HG03097 (cell line): Measurements from ENCODE around the gene MRO.
"Not testable (repeated sequence)": the region's sequence is repeated elsewhere in the genome, so short reads cannot be mapped to it uniquely, and the experiment has no call there.

Experiments used
- ATAC-seq: cut with Tn5 transposase; IDR thresholded peaks from one replicate; pipeline ENCODE4 v1.9.1; 2021; ENCODE audit not compliant: unreplicated experiment, low FRiP score

Gene MRO

DNA sequence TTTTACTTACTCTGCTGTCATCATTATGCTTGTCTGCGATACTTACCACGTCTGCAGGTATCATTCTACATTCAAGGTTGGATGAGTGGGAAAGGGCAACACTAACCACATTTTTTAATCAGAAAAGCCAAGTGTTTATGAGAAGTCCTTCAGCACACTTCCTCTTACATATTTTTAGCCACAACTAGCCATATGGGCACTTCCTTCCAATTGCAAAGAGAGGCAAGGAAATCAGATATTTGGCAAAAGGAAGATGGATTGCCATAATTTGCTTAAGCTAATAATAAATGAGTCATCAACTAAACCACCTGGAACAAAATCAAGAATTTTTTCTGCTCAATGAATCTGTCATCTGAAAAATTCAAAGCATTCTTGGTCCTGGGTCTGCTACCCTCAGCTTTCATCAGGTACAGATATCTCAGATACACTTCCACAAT, 16.7 kb upstream of the MRO start:
- no peak for ATAC-seq

DNA sequence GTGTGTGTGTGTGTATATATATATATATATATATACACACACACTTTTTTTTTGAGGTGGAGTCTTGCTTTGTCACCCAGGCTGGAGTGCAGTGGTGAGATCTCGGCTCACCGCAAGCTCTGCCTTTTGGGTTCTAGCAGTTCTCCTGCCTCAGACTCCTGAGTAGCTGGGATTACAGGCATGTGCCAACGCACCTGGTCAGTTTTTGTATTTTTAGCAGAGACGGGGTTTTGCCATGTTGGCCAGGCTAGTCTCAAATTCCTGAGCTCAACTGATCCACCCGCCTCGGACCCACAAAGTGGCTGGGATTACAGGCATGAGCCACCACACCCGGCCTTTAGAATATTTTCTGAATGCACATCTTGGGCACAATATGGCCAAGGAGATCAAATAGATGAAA, 13.7 kb upstream of the MRO start:
- not testable (repeated sequence) for ATAC-seq

DNA sequence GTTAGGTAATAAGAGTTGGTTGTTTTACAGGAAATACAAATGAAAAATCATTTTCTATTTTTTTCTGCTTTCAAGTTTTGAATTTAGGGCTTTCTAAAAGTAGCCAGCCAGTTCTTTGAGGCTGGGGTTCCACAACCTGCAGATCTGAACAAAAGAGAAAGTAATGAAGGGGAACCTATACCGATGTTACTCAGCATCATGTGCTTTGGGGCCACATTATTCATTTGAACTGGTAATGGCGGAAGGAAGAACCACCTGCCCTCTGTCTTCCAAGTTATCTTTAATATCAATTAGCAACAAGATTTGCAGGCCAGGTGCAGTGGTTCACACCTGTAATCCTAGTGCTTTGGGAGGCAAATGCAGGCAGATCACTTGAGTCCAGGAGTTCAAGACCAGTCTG, 12.9 kb upstream of the MRO start:
- ATAC-seq: no peak

DNA sequence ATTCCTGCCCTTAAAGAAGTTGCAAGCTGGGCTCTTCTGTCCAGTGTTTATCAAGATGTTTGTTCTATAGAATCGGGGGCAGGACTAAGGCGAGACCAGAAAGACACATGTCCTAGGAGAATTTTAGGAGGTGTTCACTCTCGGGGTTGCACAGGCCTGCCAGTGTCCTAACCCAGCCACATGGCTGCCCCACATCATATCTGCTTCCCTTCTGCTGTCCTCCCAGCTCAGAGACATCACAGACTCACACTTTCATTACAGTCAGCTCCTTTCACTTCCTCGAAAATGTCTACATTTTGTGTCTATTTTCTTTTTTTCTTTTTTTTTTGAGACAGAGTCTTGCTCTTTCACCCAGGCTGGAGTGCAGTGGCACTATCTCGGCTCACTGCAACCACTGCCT, 10.7 kb upstream of the MRO start:
- ATAC-seq: no peak

DNA sequence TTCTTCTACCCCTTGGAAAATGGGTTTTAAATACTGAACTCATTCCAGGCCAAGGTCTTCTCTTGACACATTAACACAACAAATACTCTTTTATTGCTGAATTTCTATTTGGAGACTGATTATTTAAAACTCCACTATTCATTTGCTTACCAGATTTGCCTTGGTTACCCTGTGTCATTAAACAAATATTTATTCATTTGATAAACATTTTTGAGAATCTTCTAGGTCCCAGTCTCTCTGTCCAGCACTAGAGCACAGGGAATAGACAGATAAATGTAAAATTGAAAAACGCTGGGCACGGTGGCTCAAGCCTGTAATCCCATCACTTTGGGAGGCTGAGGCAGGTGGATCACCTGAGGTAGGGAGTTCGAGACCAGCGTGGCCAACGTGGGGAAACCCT, 9.8 kb upstream of the MRO start:
- ATAC-seq: no peak

DNA sequence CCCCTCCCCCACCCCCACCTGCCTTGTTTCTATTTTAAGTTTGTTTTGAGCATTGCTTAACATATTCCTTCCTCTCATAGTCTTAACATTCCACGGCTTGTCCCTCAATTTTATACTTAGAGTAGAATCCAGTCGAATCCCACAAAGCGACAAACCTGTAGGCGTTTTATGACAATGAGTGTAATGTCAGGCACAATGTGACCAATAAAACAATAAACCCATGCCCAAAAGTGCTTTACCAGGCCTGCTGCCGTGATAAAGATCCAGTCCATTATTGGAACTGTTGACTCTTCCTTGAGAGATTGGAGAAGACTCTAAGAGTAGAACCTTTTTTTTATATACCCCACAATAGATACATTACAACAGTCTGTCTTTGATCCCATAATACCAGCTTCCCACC, 6.2 kb upstream of the MRO start:
- no peak for ATAC-seq

DNA sequence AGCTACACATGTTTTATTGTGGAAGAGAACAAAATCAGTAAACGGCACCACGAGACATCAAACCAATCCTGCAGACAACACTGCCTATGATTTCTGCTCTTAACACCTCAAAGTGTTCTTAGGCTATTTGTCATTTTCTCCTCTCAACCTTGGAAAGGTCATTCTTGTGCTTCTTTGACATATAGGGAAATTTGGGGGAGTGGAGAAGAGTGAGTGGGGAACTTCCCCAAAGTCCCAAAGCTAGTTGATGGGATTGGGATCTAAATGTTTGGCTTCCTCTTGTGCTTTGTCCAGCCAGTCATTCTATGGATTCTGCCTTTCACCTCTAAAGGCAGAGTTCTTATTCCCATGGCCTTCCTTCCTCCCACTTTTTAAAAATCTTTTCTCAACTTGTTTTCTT, 5.8 kb upstream of the MRO start:
- ATAC-seq: no peak

DNA sequence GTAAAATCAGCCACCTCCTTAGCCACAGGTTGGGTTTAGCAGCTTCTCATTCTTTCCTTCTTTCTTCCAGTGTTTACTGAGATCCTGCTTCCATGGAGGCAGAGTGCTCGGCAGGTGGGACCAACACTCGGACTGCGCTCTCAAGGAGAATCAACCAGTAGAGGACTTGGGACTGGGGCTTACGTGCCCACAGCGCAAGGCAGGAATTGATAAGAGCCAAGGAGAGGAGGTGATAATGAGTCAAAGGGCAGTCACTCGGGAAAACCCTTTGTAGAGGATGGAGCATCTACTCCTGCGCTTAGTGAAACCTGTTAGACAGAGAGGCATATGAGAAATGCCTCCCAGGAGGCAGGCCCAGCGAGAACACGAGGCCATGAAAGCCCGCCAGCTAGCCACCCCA, 2.9 kb upstream of the MRO start:
- no peak for ATAC-seq

DNA sequence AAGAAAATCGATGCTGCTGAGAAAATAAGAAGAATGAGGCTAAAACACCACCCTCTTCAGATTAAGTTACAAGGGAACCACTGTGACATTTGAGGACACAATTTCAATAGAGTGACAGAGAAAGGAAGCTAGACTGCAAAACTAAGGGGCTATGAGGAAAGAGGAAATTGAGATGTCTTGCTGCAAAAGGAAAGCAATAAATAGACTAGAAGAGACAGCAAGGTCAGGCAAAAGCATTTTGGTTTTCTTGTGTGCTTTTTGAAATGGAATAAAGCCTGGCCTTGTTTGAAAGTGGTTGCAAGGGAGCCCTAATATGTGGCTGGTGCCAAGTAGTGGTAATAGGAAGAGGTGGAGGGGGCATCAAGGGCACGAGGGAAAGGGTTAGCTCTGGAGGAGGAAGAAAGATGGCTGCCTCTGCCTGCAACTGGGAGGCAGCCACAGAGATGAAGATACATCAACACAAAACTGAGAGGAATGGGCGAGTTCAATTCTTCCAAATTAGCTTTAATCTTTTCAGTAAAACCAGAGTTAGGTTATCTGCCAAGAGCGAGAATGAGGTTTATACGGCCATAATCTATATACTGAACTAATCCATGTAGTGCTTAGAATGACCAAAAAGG, 1.2 kb upstream of the MRO start:
- no peak for ATAC-seq

DNA sequence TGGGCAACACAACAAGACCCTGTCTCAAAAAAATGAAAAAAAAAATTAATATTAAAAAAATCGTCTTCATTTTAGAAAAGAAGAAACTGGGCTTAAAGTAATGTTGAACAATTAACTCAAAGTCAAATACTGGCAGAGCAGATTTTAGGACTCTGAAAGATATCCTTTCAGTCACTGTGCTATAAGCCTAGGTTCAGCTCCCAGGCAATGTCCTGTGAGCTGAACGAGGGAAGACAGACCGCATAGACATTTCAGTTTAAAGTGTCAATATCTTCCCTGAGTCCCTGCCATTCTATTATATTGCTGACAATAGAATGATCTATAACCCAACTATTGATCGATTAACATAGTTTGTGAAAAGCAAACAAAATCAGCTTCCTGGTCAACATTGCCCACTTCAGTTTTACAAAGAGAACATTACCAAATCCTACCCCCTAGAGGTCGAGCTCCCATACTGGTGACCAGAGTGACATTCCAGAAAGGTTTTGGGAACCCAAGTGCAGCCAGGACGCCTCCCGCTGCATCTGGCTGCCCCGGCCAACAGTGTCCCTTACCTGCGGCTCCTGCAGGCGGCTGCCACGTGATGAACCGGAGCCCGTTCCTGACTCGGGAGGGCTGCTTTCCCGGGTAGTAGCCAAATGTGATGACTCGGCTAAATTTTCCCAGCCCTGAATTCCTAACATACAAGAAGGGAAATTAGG, 639 bp downstream of the MRO start:
- ATAC-seq: no peak

DNA sequence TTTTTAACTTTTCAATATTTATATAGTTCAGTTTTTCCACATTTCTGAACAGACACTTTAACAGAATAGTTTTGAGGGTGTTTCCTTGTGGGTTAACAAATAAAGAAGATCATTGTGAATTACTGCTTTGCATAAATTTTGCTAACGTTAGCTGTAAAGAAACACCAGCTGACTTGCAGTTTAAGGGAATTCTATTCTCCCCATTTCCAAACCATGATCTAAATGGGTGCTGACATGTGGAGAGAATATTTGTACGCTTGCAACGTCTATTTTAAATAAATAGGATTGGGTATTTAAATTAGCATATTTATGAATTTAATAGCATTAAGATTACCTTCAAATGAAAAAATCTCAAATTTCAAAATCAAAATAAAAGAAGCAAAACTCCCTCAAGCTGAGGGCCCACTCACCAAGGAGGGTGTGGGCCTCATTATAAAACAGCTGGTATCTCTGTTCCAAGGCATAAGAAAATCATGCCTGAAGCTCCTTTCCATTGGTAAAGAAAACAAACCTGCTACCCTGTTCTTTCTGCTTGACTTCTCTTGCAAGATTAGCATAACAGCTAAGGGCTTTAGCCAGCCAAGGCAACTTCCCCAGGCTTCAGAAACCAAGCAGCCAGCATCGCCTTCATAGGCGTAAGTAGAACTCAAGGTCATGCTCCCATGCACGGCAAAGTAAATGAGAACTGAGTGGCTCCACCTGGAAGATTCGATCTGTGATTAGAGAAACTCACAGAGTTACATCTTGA, 3.2 kb downstream of the MRO start:
- no peak for ATAC-seq

DNA sequence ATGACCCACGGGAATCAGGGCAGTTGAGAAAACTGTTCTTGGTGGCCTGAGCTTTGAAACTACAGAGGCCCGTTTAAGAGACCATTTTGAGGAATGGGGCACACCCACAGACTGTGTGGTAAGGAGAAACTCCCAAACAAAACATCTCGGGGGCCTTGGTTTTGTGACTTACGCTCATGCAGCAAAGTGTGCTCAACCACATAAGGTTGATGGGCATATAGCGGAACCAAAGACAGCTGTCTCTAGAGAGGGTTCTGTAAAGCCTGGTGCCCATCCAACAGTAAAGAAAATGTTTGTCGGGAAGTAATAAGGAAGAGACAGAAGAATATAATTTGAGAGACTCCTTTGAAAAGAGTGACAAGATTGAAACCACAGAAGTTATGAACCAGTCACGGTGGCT, 5.4 kb downstream of the MRO start:
- no peak for ATAC-seq

DNA sequence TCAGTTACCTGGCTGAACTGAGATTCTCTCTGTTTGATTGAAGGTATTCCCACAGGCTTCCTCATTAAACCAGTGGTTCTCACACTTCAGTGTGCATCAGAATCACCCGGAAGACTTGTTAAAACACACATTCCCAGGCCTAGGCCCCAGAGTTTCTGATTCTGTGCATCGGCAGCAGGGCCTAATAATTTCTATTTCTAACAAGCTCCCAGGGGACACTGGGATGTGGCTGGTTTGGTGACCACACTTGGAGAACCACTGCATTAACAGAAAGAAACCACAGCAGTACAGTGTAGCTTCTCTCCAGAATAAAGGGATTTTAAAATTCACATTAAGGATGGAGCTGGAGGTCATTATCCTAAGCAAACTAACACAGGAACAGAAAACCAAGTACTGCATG, 6.5 kb downstream of the MRO start:
- no peak for ATAC-seq

DNA sequence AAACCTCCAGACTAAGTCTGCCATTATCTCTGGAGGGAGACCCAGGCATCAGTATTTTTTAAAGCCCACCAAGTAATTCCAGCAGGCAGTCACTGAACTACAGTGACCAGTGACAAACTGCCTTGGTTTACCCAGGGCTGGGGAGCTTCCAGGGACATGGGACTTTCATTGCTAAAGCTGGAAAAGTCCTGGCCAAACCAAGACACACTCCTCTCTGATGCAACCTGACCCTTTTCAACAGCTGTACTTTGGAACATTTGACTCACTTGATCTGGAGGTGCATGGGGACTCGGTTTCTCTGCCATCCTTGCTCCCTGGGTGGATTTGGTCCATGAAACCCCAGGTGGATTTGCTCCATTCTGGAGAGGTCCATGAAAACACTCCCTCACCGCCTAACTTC, 7.0 kb downstream of the MRO start:
- no peak for ATAC-seq

DNA sequence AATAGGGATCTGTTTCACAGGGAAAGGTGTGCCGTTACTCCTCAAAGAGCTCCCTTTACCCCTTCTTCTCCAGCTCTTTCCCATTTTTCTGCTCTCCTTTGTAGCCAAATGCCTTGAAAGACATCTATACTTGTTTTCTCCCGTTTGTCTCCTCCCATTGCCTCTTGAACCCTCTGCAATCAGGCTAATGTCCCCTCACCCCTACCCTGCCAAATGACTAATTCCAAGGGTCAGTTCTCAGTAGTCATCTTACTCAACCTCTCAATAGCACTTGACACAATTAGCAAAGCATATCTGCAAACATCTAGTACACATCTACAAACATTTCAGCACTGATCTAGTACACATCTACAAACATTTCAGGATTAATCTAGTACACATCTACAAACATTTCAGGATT, 12.6 kb downstream of the MRO start:
- no peak for ATAC-seq

DNA sequence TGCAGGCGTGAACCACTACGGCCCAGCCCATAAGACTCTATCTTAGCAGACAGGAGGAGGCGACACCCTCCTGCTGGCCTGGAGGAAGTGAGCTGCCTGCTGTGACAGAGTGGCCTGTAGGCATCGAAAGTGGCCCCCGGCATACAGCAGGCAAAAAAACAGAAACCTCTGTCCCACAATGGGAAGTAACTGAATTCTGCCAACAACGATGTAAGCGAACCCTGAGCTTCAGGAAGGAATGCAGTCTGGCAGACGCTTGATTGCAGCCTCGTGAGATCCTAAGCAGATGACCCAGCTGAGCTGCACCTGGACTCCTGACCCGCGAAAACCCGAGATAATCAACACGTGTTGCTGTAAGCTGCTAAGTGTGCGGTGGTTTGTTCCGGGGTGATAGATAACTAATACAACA, 13.6 kb downstream of the MRO start:
- ATAC-seq: no peak

DNA sequence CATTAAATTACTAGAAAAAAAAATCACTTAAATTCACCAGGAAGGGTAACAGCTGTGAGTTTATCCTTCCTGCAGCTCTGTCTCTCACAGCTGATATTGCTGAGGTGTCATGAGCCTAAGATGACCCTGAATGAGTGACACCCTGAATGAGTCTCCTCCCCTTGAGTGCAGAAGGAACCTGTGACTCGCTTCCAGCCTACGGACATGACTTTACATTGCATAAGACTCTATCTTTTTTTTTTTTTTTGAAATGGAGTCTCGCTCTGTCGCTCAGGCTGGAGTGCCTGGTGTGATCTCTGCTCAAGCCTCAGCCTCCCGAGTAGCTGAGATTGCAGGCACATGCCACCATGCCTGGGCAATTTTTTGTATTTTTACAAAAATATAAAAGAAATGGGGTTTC, 14.1 kb downstream of the MRO start:
- no peak for ATAC-seq

DNA sequence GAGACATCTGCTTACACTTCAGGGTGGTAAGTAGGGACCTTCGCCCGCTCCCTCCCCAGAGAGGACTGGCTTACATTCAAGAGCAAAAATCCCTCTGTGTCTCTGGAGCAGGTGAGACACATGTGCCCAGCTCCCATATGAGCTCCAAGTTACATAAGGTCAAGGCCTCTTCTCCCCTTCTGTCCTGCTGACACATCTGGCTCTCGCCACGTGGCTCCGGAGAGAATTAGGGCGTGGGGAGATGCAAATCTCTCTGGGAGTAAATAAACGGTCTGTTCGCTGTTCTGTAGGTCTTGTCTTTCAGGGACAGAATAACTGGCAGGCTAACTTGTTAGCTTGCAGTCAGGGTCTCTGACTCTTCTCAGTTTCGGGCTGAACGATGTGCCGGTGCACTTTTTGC, 16.2 kb downstream of the MRO start:
- no peak for ATAC-seq

DNA sequence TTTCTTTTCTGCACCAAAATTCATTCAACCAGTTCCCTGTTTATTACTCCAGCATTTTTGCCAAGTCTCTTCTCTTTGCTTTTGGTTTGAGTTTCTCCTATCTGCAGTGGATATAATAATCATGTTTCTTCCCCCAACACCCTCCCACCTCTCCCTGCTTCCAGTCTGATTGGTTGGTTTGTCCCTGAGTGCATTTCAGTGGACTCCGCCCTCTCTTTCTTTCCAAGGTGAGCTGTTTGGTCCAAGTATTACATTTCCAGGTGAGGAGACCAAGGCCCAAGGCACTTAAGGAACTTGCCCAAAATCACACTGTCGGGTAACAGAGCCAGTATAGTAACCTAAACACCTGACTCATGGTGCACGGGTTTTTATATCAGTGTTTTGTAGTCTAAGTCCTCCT, 17.7 kb downstream of the MRO start:
- ATAC-seq: no peak

DNA sequence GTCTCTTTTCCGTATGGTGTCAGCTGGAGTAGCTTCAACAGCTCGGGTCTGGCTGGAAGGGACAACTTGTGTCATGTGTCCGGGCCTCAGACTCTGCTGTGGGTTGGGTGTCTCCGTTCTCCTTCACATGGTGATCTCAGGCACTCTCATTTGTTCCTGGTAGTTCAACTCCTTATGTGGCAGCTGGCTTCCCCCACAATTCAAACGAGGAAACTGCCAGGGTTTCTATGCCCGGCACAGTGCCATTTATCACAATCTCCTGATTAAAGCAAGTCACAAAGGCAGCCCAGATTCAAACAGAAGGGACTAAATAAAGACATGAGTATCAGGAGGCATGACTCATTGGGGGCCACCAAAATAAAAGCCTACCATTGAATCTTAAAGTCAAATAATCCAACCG, 22.7 kb downstream of the MRO start:
- no peak for ATAC-seq

DNA sequence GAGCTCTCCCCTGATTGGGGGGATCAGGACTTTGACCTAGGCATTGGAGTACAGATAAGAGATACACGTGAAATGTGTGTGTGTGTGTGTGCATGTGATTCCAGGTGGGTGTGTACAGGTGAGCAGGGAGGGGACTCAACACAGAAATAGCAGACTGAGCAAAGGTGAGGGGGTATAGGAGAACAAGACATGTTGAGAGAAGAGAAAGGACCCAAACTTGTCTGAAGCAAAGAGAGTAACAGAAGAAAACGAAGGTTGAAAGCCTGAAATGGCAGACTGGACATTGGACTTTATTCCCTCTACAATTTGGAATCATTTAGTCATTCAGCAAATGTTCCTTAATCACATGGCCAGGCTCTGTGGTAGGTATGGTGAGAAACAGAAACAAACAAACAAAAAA, 23.3 kb downstream of the MRO start:
- no peak for ATAC-seq
